ENCODE measurements around the gene SORBS2.

SORBS2 gene

GRCh38 chr4:185799442-185799841 lies 12.6 kb downstream of the SORBS2 start:
- no peak for DNase-seq

- no peak for DNase-seq
Observed at GRCh38 chr4:185797596-185798338, 14.2 kb downstream of the SORBS2 start.

- no peak for DNase-seq
Observed at GRCh38 chr4:185797018-185797417, 15.0 kb downstream of the SORBS2 start.

GRCh38 chr4:185796176-185796575 lies 15.8 kb downstream of the SORBS2 start:
- DNase-seq, result peak; percentile 53

GRCh38 chr4:185794637-185795036 lies 17.4 kb downstream of the SORBS2 start:
- no peak for DNase-seq

GRCh38 chr4:185793716-185794115 lies 18.3 kb downstream of the SORBS2 start:
- no peak for DNase-seq

GRCh38 chr4:185793116-185793485 lies 18.9 kb downstream of the SORBS2 start:
- DNase-seq, result no peak

- DNase-seq, result peak; percentile 99
Observed at GRCh38 chr4:185792384-185793115, 19.4 kb downstream of the SORBS2 start.

- DNase-seq, result no peak
Observed at GRCh38 chr4:185787926-185788679, 23.9 kb downstream of the SORBS2 start.

GRCh38 chr4:185786422-185786821 lies 25.6 kb downstream of the SORBS2 start:
- no peak for DNase-seq

- no peak for DNase-seq
Observed at GRCh38 chr4:185783574-185783973, 28.4 kb downstream of the SORBS2 start.

GRCh38 chr4:185782523-185782922 lies 29.5 kb downstream of the SORBS2 start:
- DNase-seq, result peak; percentile 36

GRCh38 chr4:185781555-185782215 lies 30.3 kb downstream of the SORBS2 start:
- no peak for DNase-seq

GRCh38 chr4:185780472-185780871 lies 31.5 kb downstream of the SORBS2 start:
- DNase-seq, result no peak

GRCh38 chr4:185779517-185779916 lies 32.5 kb downstream of the SORBS2 start:
- DNase-seq, result peak; percentile 87

- no peak for DNase-seq
Observed at GRCh38 chr4:185778307-185778706, 33.7 kb downstream of the SORBS2 start.

GRCh38 chr4:185775792-185776555 lies 36.0 kb downstream of the SORBS2 start:
- peak; percentile 46 for DNase-seq

GRCh38 chr4:185774845-185775680 lies 36.9 kb downstream of the SORBS2 start:
- DNase-seq, result peak; percentile 97

GRCh38 chr4:185774131-185774653 lies 37.8 kb downstream of the SORBS2 start:
- peak; percentile 24 for DNase-seq

GRCh38 chr4:185773419-185773818 lies 38.6 kb downstream of the SORBS2 start:
- no peak for DNase-seq

All from fibroblast of skin of scalp (primary cell).